Right hindlimb (tissue), 1 donor: ENCODE results near the gene SLC5A4.
"Not testable (repeated sequence)": the region's sequence is repeated elsewhere in the genome, so short reads cannot be mapped to it uniquely, and the experiment has no call there.

Experiments used
- DNase-seq: peaks from one replicate; pipeline ENCODE4 v3.0.0-alpha.2; 2018

Gene SLC5A4

DNA sequence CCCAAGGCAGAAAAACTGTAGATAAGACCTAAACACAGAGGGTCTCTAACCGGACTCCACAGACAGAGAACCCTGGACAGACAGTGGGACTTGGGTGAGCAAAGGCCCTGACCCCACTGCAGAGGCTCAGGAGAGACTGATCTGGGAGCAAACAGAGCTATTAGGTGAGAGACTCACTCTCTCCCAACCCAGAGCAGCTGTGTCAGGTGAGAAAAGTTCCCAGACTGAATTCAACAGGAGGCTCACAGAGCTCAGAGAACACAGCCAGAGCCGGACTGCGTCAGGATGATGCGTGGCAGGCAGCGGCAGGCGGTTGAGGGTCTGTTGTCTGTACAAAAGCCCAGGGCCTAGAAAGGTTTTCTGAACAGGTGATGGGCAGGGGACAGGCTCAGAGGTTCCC, 55.8 kb downstream of the SLC5A4 start:
- no peak for DNase-seq

DNA sequence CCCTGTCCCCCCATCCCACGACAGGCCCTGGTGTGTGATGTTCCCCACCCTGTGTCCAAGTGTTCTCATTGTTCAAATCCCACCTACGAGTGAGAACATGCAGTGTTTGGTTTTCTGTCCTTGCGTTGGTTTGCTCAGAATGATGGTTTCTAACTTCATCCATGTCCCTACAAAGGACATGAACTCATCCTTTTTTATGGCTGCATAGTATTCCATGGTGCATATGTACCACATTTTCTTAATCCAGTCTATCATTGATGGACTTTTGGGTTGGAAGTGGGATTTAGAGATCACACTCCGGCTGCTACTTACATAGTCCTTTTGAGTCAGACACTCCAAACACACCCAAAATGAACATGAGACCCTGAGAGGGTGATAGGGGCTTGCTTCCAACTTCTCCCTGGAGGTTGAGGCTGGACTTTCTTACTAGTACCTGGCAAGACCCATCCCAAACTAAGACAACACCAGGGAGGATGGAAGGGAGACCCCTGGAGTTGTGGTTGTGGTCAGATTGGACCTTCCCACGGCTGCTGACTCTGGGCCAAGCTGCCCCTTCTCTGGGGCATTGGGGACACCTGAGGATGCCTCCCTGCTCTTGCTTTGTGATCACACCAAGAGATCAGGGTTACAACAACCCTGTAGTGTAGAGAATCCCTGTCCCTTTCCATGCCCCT, 57.5 kb downstream of the SLC5A4 start:
- DNase-seq = not testable (repeated sequence)

DNA sequence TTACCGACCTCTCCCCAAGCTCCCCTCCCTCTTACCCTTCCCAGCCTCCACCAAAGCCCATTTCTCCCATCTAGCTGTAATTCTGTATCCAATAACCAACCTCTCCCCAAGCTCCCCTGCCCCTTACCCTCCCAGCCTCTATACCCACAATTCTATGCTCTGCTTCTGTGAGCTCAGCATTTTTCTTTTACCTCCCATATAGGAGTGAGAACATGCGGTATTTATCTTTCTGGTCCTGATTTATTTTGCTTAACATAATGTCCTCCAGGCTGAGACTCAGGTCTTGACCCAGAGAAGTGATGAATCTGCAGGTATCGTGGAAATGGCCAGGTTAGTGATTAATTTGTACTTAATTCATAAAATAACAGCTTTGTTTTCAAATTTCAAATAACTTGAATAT, 59.2 kb downstream of the SLC5A4 start:
- DNase-seq = not testable (repeated sequence)

DNA sequence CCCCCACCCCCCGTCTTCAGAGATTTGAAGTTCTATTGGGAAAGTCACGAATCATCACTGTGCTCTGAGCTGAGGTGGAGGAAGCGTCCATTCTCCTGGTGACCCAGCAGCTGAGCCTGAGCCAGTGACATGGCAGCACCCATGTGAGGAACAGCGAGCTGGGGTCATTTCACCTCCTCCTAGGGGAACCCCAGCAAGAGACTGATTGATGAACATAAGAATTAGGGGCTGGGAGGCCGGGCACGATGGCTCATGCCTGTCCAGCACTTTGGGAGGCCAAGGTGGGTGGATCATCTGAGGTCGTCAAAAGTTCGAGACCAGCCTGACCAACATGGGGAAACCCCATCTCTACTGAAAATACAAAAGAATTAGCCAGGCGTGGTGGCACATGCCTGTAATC, 61.8 kb downstream of the SLC5A4 start:
- not testable (repeated sequence) for DNase-seq

DNA sequence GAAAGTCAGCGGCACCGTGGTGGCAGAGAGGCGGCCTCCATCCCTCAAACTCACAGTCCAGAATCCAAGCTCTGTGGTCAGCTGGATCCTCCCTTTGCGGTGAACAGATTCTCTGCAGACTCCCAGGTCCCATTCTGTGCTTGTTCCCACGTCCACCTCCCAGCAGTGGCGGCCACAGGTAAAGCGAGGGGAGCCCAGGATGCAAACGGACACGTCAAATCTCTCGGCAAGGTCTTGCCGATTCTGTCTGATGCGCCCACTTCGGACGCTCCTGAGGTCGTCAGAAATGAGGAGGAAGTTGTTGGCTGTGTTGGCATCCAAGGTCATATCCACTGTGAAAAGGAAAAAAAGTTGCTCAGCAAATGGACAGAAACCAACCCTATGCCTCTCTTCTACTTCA, 64.1 kb downstream of the SLC5A4 start:
- DNase-seq = not testable (repeated sequence)

DNA sequence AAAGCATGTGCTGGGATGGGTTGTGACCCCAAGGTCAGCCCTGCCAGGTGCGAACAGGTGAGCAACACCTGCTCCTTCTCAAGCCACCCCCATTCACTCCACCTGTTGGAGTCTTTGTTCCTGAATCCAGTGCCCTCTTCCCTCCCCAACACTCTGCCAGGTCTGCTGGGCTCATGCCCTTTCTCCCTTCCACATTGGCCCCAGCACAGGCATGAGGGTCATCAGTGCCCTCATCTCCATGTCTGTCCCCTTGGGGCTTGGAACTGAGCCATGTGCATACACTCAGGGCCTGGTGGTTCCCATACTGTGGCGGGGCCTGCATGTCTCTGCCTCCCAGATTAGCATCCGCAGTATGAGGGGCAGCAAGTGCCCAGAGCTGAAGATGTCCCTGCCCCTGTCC, 69.3 kb downstream of the SLC5A4 start:
- no peak for DNase-seq

DNA sequence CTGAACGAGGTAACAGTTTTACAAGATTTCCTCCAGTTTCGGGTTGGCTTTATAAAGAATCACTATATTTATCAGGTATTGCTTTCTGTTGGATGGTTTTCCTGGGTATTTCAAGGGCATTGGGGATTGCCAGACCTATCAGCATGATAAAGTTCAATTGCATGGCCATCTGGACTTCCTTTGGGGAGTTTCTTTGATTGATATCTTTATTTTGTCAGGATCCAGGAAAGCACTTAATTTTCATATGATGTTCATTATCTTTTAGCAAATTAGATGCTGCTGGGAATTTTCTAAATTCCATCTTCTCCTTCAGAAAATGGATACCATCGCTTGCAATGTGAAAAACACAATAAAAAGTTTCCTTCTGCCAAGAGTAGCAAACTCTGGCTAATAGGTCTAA, 71.5 kb downstream of the SLC5A4 start:
- no peak for DNase-seq

DNA sequence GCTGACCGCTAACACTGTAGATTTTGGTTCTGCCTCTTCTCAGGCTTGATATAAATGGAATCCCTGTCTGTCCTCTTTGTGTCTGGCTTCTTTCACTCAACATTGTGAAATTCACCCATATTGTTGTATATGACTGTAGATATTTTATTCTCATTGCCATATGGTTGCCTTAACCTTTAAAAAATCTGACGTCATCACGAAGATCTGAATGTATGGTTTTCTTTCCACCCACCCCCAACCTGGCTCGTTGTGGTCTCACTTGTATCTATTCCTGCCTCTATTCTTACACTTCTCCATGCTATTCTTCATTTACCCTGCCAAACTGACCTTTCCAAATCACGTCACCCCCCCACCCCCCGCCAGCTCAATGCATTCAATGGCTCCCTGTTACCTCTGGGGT, 74.1 kb downstream of the SLC5A4 start:
- DNase-seq = no peak

DNA sequence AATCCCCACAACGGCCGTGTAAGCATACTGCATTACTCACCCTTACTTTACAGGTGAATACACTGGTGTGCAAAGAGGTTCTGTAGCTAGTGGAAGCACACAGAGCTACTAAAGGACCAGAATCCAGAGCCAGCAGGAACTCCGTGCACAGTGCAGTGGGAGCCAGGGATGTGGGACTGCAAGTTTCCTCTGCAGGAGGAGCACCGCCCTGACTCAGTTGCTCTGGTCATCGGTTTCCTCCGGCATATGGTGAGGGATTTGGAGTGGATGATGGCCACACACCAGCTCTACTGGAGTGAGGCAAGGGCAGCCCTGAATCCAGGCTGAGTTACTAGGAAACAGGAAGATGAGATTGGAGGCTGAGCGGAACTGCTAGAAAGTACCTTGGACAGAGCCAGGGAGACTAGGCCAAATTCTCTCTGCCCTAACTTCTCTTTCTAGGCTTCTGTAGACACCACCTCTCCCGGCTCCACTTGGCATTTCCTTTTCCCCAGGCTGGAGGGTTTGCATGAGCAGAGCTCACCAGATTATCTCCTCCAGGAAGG, 77.9 kb downstream of the SLC5A4 start:
- DNase-seq = no peak

DNA sequence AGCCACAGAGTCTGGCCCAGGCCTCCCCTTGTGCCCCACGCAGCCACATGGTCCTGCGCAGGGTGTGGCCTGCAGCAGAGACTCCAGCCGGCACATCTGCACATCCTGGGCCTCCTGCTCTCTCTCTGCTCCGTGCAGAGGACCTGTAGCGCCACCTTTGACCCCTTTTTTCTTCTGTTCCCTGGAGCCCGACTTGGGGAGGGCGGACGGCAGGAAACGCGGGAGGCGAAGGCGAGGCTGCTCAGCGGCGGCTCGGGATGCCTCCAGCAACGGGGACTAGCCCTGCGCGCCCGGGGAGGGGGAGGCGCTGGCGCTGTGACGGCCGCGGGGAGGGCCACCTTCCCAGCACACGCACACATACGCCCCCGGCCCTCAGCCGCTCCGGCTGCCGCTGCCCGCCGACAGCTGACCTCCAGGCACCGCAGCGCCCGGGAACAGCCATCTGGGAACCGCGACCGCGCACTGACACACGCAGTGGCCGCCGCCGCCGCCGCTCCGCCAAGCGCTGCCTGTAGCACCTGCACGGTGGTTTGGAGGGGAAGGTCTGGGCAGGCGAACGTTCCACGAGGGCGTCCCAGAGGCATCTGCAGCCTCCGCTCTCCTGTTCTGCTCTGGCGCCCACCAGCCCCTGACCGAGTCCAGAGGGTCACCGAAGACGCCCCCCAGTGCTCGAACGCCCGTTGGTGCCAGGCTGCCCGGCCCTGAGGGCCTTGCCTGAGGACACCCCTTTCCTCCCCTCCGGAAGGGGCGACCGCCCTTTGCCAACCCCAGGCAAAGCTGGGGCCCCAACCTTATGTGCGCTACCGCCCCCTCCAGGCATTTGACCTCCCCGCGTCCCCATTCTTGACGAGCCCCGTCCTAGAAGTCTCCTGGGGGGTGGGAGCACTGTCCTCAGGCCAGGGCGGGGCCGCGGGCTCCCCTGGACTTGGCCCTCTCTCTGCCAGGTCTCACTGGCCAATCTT, 79.2 kb downstream of the SLC5A4 start:
- no peak for DNase-seq

DNA sequence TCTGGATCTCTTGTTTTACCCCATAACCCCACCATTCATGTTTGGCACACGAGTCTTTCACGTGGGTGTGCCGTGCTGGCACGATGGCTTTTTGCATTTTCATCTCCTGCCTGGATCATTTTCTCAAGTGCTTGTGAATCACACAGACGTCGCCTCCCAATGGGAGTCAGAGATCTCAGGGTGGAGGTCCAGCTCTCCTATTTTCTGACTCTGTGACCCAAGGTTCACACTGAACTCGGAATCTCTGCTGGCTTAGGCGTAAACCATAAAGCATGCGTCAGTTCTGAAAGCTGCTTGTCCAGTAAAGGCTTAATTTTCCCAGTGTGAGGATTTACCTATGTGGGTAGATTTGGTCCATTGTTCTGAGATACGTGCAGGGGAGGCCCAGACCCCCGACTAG, 80.0 kb downstream of the SLC5A4 start:
- DNase-seq = no peak
